K562 (cell line): ENCODE measurements around the gene SIDT2. TPM values are rescaled to one million over a fixed set of nuclear protein-coding genes. Genes with fewer than 3 reads are reported as not detected.

Source experiments
- ATAC-seq: fragments of 200-7000 bp; cut with Tn5 transposase; 3 replicates; pipeline ENCODE4 v1.9.1; 2020; ENCODE audit warnings: moderate library complexity
- BruUV-seq: library from RNA; stranded (reverse); fragments of 400-500 nt; replicated peaks from 2 replicates; lab custom pipeline; 2021; lab: Mats Ljungman, UMichigan
- CTCF ChIA-PET: fragments of 300-600 bp; formaldehyde crosslinking; extraction: SDS; loops from one replicate; lab custom pipeline; 2021; ENCODE audit warnings: low intra/inter-chr PET ratio; lab: Yijun Ruan, JAX
- POLR2A ChIA-PET: fragments of 300-600, 350-650 bp; sonication (Branson Sonifier 250); formaldehyde crosslinking; extraction: SDS; loops from one replicate; lab custom pipeline; 2021; ENCODE audit warnings: antibody characterized with exemption, inconsistent platforms; lab: Yijun Ruan, JAX
- DNase-seq, 4 experiments: peaks; one replicate each; pipeline versions ENCODE4 v3.0.0 to v3.0.0-alpha.2; 2011 to 2018; ENCODE audit warnings: low spot score in 3 of 4, mixed read lengths in 3 of 4; ENCODE audit errors: extremely low read depth in 1 of 4
- FAIRE-seq: peaks from 2 replicates; lab custom pipeline; 2011; peaks lifted over from hg19 to GRCh38; lab: Jason Lieb, UNC
- H2AFZ ChIP-seq: 2 replicates; pipeline ENCODE4 v1.6.0; 2011; ENCODE audit warnings: low read depth, low read length, control low read depth, inconsistent platforms
- H3K27ac ChIP-seq: fragments of 200-600 bp; 3 replicates; pipeline ENCODE4 v1.8.0; 2011; ENCODE audit warnings: low read depth, mild to moderate bottlenecking, control low read depth, inconsistent platforms, low read length, moderate library complexity, mixed read lengths; ENCODE audit errors: extremely low read depth
- H3K27me3 ChIP-seq, 2 experiments: fragments of 300-600 bp in 1 of 2; 2 replicates in 1 of 2; 3 replicates in 1 of 2; pipeline versions ENCODE4 v1.6.0 to v1.8.0; 2011; ENCODE audit warnings: inconsistent platforms in 2 of 2, low read length in 2 of 2, mild to moderate bottlenecking in 1 of 2, mixed read lengths in 1 of 2, moderate library complexity in 1 of 2; ENCODE audit not compliant: control insufficient read depth in 2 of 2, insufficient read depth in 2 of 2
- H3K36me3 ChIP-seq: fragments of 300-600 bp; 3 replicates; pipeline ENCODE4 v1.8.0; 2011; ENCODE audit warnings: mild to moderate bottlenecking, low read length, inconsistent platforms; ENCODE audit not compliant: control insufficient read depth, insufficient read depth
- H3K4me1 ChIP-seq, 2 experiments: fragments of 200-600 bp in 1 of 2; replicated peaks in 1 of 2; 2 replicates in 1 of 2; 3 replicates in 1 of 2; pipeline versions ENCODE4 v1.5.1 to v1.8.0; 2011; ENCODE audit warnings: inconsistent platforms in 2 of 2, low read length in 2 of 2, mild to moderate bottlenecking in 1 of 2, mixed read lengths in 1 of 2, moderate library complexity in 1 of 2; ENCODE audit not compliant: control insufficient read depth in 2 of 2, insufficient read depth in 2 of 2
- H3K4me2 ChIP-seq: 2 replicates; pipeline ENCODE4 v1.6.1; 2011; ENCODE audit warnings: low read length, control low read depth, inconsistent platforms, mixed read lengths; ENCODE audit not compliant: insufficient read depth
- H3K4me3 ChIP-seq: fragments of 200-600 bp; sonication (generic), shearing (Covaris generic); 2 replicates; pipeline ENCODE4 v1.5.1; 2016; ENCODE audit warnings: control low read depth, inconsistent platforms
- H3K79me2 ChIP-seq: fragments of 200-600 bp; 3 replicates; pipeline ENCODE4 v1.8.0; 2011; ENCODE audit warnings: low read length, inconsistent platforms; ENCODE audit not compliant: control insufficient read depth, insufficient read depth
- H3K9ac ChIP-seq, 2 experiments: 2 replicates each; pipeline versions ENCODE4 v1.6.0 to v1.6.1; 2011; ENCODE audit warnings: low read depth in 2 of 2, low read length in 2 of 2, control low read depth in 1 of 2, inconsistent platforms in 1 of 2, mild to moderate bottlenecking in 1 of 2, mixed read lengths in 1 of 2; ENCODE audit not compliant: insufficient read depth in 1 of 2
- H3K9me1 ChIP-seq: one replicate; pipeline ENCODE4 v1.6.0; 2011; ENCODE audit warnings: inconsistent platforms, mild to moderate bottlenecking, low read length, moderate library complexity; ENCODE audit not compliant: control insufficient read depth, insufficient read depth
- H3K9me3 ChIP-seq: replicated peaks from 2 replicates; pipeline ENCODE4 v1.5.1; 2011; ENCODE audit warnings: low read depth, low read length, inconsistent platforms; ENCODE audit not compliant: control insufficient read depth, insufficient read depth
- H4K20me1 ChIP-seq: replicated peaks from 2 replicates; pipeline ENCODE4 v1.6.1; 2011; ENCODE audit warnings: low read length, inconsistent platforms, mixed read lengths; ENCODE audit not compliant: control insufficient read depth, insufficient read depth
- C11orf30 ChIP-seq: fragments of 450-650 bp; IDR thresholded peaks from 2 replicates; pipeline ENCODE4 v1.6.1; 2016; ENCODE audit warnings: low read depth, mild to moderate bottlenecking
- CREB1 ChIP-seq, 2 experiments: sonication (generic) in 1 of 2; formaldehyde crosslinking in 1 of 2; IDR thresholded peaks; 2 replicates each; pipeline versions ENCODE4 v1.6.1 to v1.8.0; 2012 to 2022; ENCODE audit warnings: inconsistent platforms in 1 of 2, mild to moderate bottlenecking in 1 of 2, missing genetic modification reagents in 1 of 2, moderate library complexity in 1 of 2
- FIP1L1 ChIP-seq: fragments of 200-400 bp; formaldehyde crosslinking; IDR thresholded peaks from 2 replicates; pipeline ENCODE4 v1.6.1; 2018; ENCODE audit warnings: mild to moderate bottlenecking, low read depth, low read length; ENCODE audit not compliant: poor library complexity, severe bottlenecking
- HCFC1 ChIP-seq: IDR thresholded peaks from 2 replicates; pipeline ENCODE4 v1.6.1; 2012; ENCODE audit warnings: low read depth, low read length, improper control_type of control experiment
- ILK ChIP-seq: fragments of 450-650 bp; IDR thresholded peaks from 2 replicates; pipeline ENCODE4 v1.6.1; 2016; ENCODE audit warnings: missing genetic modification characterization, low read depth, mild to moderate bottlenecking, missing compliant biosample characterization, moderate library complexity, borderline replicate concordance
- TAF15 ChIP-seq: fragments of 200-400 bp; formaldehyde crosslinking; IDR thresholded peaks from 2 replicates; pipeline ENCODE4 v1.6.1; 2017; ENCODE audit warnings: mild to moderate bottlenecking, low read depth, low read length, moderate library complexity
- WHSC1 ChIP-seq: IDR thresholded peaks from one replicate; pipeline ENCODE4 v1.6.1; 2012; ENCODE audit warnings: low read length, control low read depth, inconsistent platforms
- ZFP36 ChIP-seq: fragments of 150-350 bp; IDR thresholded peaks from 2 replicates; pipeline ENCODE4 v1.6.1; 2018; ENCODE audit warnings: low read length, low read depth; ENCODE audit not compliant: partially characterized antibody
- ZNF316 ChIP-seq: fragments of 450-650 bp; IDR thresholded peaks from 2 replicates; pipeline ENCODE4 v1.6.1; 2016
- WGBS: fragments of 100-300 bp; shearing (Covaris generic); methylation state at CpG from one replicate; pipeline ENCODE4 v1.1.6; 2016; ENCODE audit warnings: low coverage, mixed read lengths; ENCODE audit not compliant: insufficient coverage; ENCODE audit errors: missing lambda C conversion rate; 5-methylcytosine and 5-hydroxymethylcytosine counted together
- in situ Hi-C: fragments of 300-500 bp; cut with MboI; formaldehyde crosslinking; loops from 4 replicates; pipeline ENCODE4 v1.15.0; 2018; ENCODE audit warnings: inconsistent platforms, mixed read lengths
- intact Hi-C: fragments of 100-400 bp; cut with micrococcal nuclease; formaldehyde crosslinking; loops from 2 replicates; pipeline ENCODE4 v1.14.2; 2022
- polyA plus RNA-seq, 8 experiments: library from polyadenylated mRNA; depleted of rRNA in 4 of 8; stranded (reverse) in 5 of 8; unstranded in 3 of 8; fragments of >200 nt; fragmentation: Nextera tagmentation in 2 of 8; fragmentation: Illumina TruSeq in 1 of 8; extraction: Ambion mirVana in 2 of 8; extraction: Trizol in 1 of 8; gene quantifications; 2 replicates each; pipeline versions ENCODE4 v1.2.1 to v1.2.3, GENCODE V29; 2011 to 2014; ENCODE audit warnings: inconsistent platforms in 1 of 8, missing spikeins in 1 of 8
- total RNA-seq, 7 experiments: library from RNA; depleted of rRNA in 6 of 7; stranded (reverse); fragments of >200 nt in 6 of 7; fragmentation: Illumina TruSeq in 2 of 7; extraction: Trizol in 2 of 7; gene quantifications; 2 replicates each; pipeline versions ENCODE4 v1.2.1 to v1.2.3, GENCODE V29; 2011 to 2021; ENCODE audit warnings: low replicate concordance in 1 of 7

The SIDT2 gene
- total and polyA plus RNA-seq, 9 of the 15 experiments (the other 6 are each of a cell fraction or from before 2014, with no cell fraction given), result 2.4 to 20.2 (median 6.5) TPM

DNA sequence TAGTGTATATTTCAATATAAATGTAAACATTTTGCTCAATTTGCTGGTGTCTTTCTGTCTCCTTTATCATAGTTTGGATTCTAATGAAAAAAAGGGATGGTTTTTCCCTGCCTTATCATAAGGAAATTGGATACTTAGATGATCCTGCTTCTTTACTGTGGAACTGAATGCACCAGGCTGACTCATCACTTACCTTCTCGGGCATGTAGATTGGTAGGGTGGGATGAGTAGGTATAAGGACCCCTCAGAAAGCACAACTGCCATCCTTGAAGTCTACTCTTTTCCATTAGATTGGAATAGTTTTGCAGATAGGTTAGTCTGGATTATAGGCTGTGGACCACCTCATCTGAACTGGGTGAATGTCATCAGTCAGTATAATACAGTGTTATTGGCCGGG lies 7.5 kb upstream of the SIDT2 start:
- TF ChIP-seq ZNF316, result peak; percentile 77
- no peak for TF ChIP-seq HCFC1
- TF ChIP-seq C11orf30, result peak; percentile 77
- no peak for TF ChIP-seq CREB1 (IDR thresholded peaks at IDR 0.05)
- TF ChIP-seq CREB1 (CRISPR knock-in tag; IDR thresholded peaks at IDR 0.05), result no peak
- no peak for FAIRE-seq

DNA sequence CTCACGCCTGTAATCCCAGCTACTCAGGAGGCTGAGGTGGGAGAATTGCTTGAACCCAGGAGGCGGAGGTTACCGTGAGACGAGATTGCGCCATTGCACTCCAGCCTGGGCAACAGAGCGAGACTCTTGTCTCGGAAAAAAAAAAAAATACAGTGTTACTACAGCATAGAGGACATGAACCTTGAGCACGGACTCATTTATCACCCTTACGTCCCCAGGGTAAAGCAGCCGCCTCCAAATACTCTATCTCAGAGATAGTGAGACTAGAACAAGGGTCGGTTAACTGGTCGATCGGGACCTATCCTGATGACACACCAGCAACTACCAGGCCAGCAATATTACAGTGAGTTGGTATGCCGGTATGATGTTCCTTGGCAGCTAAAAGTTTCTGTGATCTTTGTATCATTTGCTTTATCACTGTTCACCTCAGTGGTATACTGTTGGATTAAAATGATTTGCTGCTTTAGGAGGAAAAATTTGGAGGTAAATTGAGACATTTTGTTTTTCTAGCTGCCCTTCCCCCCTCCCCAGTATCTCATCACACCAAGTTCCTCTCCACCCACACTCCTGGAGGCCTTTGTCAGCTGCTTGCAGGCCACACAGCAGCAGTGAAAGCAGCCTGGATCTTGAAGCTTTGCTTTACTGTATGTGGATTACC lies 7.0 kb upstream of the SIDT2 start:
- ChIA-PET CTCF (no interaction called here), POLR2A (interaction anchor here (0.6 to 3.8 kb wide), 8 partner anchors 10 to 631 kb away, joined by 3 to 27 read pairs (median 6); partner anchors contain the start of gene PAFAH1B2)
- 15% methylated on average over 14 of the region's 14 CpGs for WGBS
- peak overlapping the region; percentile 69; the same call in 2 of the 3 replicates for H3K27ac ChIP-seq
- 0 out of 2 replicates have a peak overlapping the region, but pooled peaks have one; percentile 34 for H2AFZ ChIP-seq
- no peaks in the 10 kb centered on the region for H3K27me3 ChIP-seq
- H3K9ac ChIP-seq, result peak overlapping the region in 1 of 2 experiments; percentile 24; a peak in 2 of 4 replicates
- intact Hi-C loops, result no loop called here
- H3K4me3 ChIP-seq, result no peak overlapping the region
- in situ Hi-C loops, result no loop called here
- no TSS peak for BruUV-seq
- H3K9me3 ChIP-seq, result no peaks in the 10 kb centered on the region
- H4K20me1 ChIP-seq, result peaks cover 14% of the 10 kb centered on the region; the same call in 1 of the 2 replicates
- no peaks in the 10 kb centered on the region for H3K9me1 ChIP-seq
- H3K36me3 ChIP-seq, result peaks cover 52% of the 10 kb centered on the region
- DNase-seq (peak; percentile 57 to 82 (median 65)), FAIRE-seq (peak; percentile 85), ATAC-seq (peak; percentile 81)
- H3K79me2 ChIP-seq, result no peaks in the 10 kb centered on the region
- peak overlapping the region; percentile 56 for H3K4me2 ChIP-seq
- H3K4me1 ChIP-seq, result peaks cover 26 to 34% of the 10 kb centered on the region in 2 experiments
- TF ChIP-seq FIP1L1 (no peak), ILK (no peak), WHSC1 (no peak), TAF15 (no peak), ZFP36 (no peak)

More for the DNA sequence above, 7.5 kb upstream of the SIDT2 start:
- DNase-seq (no peak), ATAC-seq (peak; percentile 33)
- no peaks in the 10 kb centered on the region for H3K27me3 ChIP-seq
- H3K27ac ChIP-seq, result peak overlapping the region; percentile 69; the same call in 2 of the 3 replicates
- H3K9ac ChIP-seq, result no peak overlapping the region
- no TSS peak for BruUV-seq
- no peaks in the 10 kb centered on the region for H3K9me1 ChIP-seq
- no peaks in the 10 kb centered on the region for H3K9me3 ChIP-seq
- 35% methylated on average over 2 of the region's 2 CpGs for WGBS
- no peak overlapping the region for H2AFZ ChIP-seq
- H3K4me2 ChIP-seq, result peak overlapping the region; percentile 56; the same call in 1 of the 2 replicates
- intact Hi-C loops (no loop called here), in situ Hi-C loops (no loop called here)
- ChIA-PET CTCF (no interaction called here), POLR2A (interaction anchor here (0.6 to 3.8 kb wide), 6 partner anchors 9 to 27 kb away, joined by 4 to 27 read pairs (median 6); partner anchors contain the start of gene PAFAH1B2)
- H3K79me2 ChIP-seq, result no peaks in the 10 kb centered on the region
- H3K4me1 ChIP-seq, result peaks cover 26 to 34% of the 10 kb centered on the region in 2 experiments
- no peak overlapping the region for H3K4me3 ChIP-seq
- H4K20me1 ChIP-seq, result peaks cover 14% of the 10 kb centered on the region; the same call in 1 of the 2 replicates
- H3K36me3 ChIP-seq, result peaks cover 56% of the 10 kb centered on the region
